Neuronal stem cell (in vitro differentiated cells): ENCODE data around the gene AHSA1.

Experiments used
- DNase-seq: peaks from one replicate; pipeline ENCODE4 v3.0.0-alpha.2; 2013; ENCODE audit warnings: low spot score
- H2AFZ ChIP-seq: one replicate; pipeline ENCODE4 v1.6.1; 2013; ENCODE audit warnings: mild to moderate bottlenecking, low read length, inconsistent platforms
- H2AK5ac ChIP-seq: 2 replicates; pipeline ENCODE4 v1.6.1; 2013; ENCODE audit warnings: low read depth, mild to moderate bottlenecking, inconsistent platforms, low read length, moderate library complexity, mixed read lengths
- H2BK120ac ChIP-seq: 2 replicates; pipeline ENCODE4 v1.6.1; 2013; ENCODE audit warnings: low read depth, mild to moderate bottlenecking, inconsistent platforms, low read length, moderate library complexity, mixed read lengths
- H2BK12ac ChIP-seq: one replicate; pipeline ENCODE4 v1.6.1; 2013; ENCODE audit warnings: low read length, inconsistent platforms
- H2BK15ac ChIP-seq: 2 replicates; pipeline ENCODE4 v1.6.1; 2013; ENCODE audit warnings: mild to moderate bottlenecking, low read length, inconsistent platforms, mixed read lengths
- H2BK5ac ChIP-seq: one replicate; pipeline ENCODE4 v1.6.1; 2013; ENCODE audit warnings: inconsistent platforms, mild to moderate bottlenecking, low read length, moderate library complexity
- H3K14ac ChIP-seq: one replicate; pipeline ENCODE4 v1.6.1; 2013; ENCODE audit warnings: low read length, inconsistent platforms
- H3K18ac ChIP-seq: 2 replicates; pipeline ENCODE4 v1.6.1; 2013; ENCODE audit warnings: low read length, inconsistent platforms
- H3K23ac ChIP-seq: 2 replicates; pipeline ENCODE4 v1.6.1; 2013; ENCODE audit warnings: low read depth, mild to moderate bottlenecking, mixed read lengths, low read length, inconsistent platforms; ENCODE audit not compliant: poor library complexity
- H3K27ac ChIP-seq: replicated peaks from 3 replicates; pipeline ENCODE4 v1.5.1; 2013; ENCODE audit warnings: low read length, inconsistent platforms
- H3K27me3 ChIP-seq, 3 experiments: 2 replicates each; pipeline ENCODE4 v1.6.1; 2013; ENCODE audit warnings: low read length in 3 of 3, mild to moderate bottlenecking in 2 of 3, inconsistent platforms in 1 of 3, low read depth in 1 of 3, mixed read lengths in 1 of 3, moderate library complexity in 1 of 3; ENCODE audit not compliant: control insufficient read depth in 3 of 3, insufficient read depth in 3 of 3
- H3K36me3 ChIP-seq, 2 donors: replicated peaks in 1 of 2; 2 replicates each; pipeline ENCODE4 v1.6.1; 2013; ENCODE audit warnings: low read length in 2 of 2; ENCODE audit not compliant: control insufficient read depth in 2 of 2, insufficient read depth in 2 of 2
- H3K4ac ChIP-seq: 2 replicates; pipeline ENCODE4 v1.6.1; 2013; ENCODE audit warnings: inconsistent platforms, mild to moderate bottlenecking, low read length, moderate library complexity
- H3K4me1 ChIP-seq, 2 donors: 1 replicate in 1 of 2; 2 replicates in 1 of 2; pipeline ENCODE4 v1.6.1; 2013; ENCODE audit warnings: low read length in 2 of 2, low read depth in 1 of 2; ENCODE audit not compliant: control insufficient read depth in 2 of 2, insufficient read depth in 1 of 2
- H3K4me2 ChIP-seq: one replicate; pipeline ENCODE4 v1.6.1; 2013; ENCODE audit warnings: mild to moderate bottlenecking, low read length, inconsistent platforms; ENCODE audit not compliant: insufficient read depth, poor library complexity, severe bottlenecking
- H3K4me3 ChIP-seq, 2 donors: 2 replicates each; pipeline ENCODE4 v1.5.1; 2013; ENCODE audit warnings: low read length in 2 of 2, mild to moderate bottlenecking in 2 of 2, inconsistent platforms in 1 of 2, moderate library complexity in 1 of 2
- H3K79me1 ChIP-seq: one replicate; pipeline ENCODE4 v1.6.1; 2013; ENCODE audit warnings: low read depth, mild to moderate bottlenecking, inconsistent platforms, low read length, moderate library complexity
- H3K9ac ChIP-seq: one replicate; pipeline ENCODE4 v1.6.1; 2013; ENCODE audit warnings: mild to moderate bottlenecking, low read depth, low read length, inconsistent platforms; ENCODE audit not compliant: poor library complexity
- H3K9me3 ChIP-seq, 2 donors: replicated peaks in 1 of 2; 2 replicates each; pipeline versions ENCODE3 to v1.6.1; 2013; ENCODE audit warnings: low read length in 2 of 2, mild to moderate bottlenecking in 2 of 2, inconsistent platforms in 1 of 2, low read depth in 1 of 2, mixed read lengths in 1 of 2, moderate library complexity in 1 of 2; ENCODE audit not compliant: control insufficient read depth in 2 of 2, insufficient read depth in 1 of 2
- H4K8ac ChIP-seq: one replicate; pipeline ENCODE4 v1.6.1; 2013; ENCODE audit warnings: low read depth, mild to moderate bottlenecking, inconsistent platforms, low read length, moderate library complexity
- H4K91ac ChIP-seq: one replicate; pipeline ENCODE4 v1.6.1; 2013; ENCODE audit warnings: low read length, low read depth, mild to moderate bottlenecking, inconsistent platforms; ENCODE audit not compliant: poor library complexity
- WGBS, 2 donors: extraction: QIAGEN DNeasy Blood & Tissue Kit; methylation state at CpG; one replicate each; pipeline ENCODE4 v1.1.7; 2013; ENCODE audit warnings: missing lambda C conversion rate in 2 of 2, mixed read lengths in 1 of 2; ENCODE audit not compliant: insufficient read length in 2 of 2, insufficient replicate concordance in 1 of 2; ENCODE audit errors: extremely low coverage in 2 of 2; 5-methylcytosine and 5-hydroxymethylcytosine counted together

AHSA1 gene

DNA sequence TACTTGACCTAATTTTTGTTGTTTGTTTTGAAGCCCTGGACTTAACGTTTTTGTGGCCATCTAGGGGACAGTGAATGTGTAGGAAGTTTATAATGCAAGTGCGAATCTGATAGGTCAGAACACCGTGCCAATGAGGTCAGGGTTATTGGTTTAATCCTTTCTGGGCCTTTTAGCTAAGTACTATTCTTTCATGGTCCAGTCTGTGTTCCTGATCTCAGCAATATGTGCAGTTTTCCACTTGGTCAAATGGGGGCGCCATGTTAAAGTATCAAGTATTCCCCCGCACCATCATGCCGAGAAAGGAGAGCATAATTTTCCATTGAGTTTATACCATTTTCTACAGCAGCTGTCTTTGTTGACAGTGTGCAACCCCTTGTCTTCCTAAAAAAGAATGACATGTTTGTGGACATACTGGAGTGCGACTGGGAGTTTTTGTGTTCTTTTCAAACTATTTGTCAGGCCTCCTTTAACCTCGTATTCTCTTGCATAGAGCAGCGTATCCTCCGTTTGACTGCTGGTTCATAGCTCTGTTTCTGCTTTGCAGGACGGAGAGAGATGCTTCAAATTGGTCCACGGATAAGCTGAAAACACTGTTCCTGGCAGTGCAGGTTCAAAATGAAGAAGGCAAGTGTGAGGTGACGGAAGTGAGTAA is 1.3 kb downstream of the AHSA1 start:
- no peak overlapping the region for H4K91ac ChIP-seq
- H2BK15ac ChIP-seq: no peak overlapping the region
- no peak overlapping the region for H3K23ac ChIP-seq
- DNase-seq: peak; percentile 74
- no peak overlapping the region for H3K18ac ChIP-seq
- H2BK120ac ChIP-seq: no peak overlapping the region
- no peak overlapping the region for H3K4ac ChIP-seq
- H3K9me3 ChIP-seq: no peaks in the 10 kb centered on the region
- no peak overlapping the region for H3K14ac ChIP-seq
- no peaks in the 10 kb centered on the region for H3K27me3 ChIP-seq
- H3K27ac ChIP-seq: no peak overlapping the region
- no peak overlapping the region for H2BK5ac ChIP-seq
- no CpG with 5 or more reads among the region's 13 CpGs for WGBS, 2 donors
- H2AFZ ChIP-seq: no peak overlapping the region
- peak overlapping the region; percentile 67 to 71 for H3K4me3 ChIP-seq
- peaks cover 2 to 6% of the 10 kb centered on the region in 2 donors for H3K4me1 ChIP-seq
- peak overlapping the region; percentile 53 for H3K4me2 ChIP-seq
- peaks cover 32 to 48% of the 10 kb centered on the region in 2 donors for H3K36me3 ChIP-seq
- H4K8ac ChIP-seq: no peak overlapping the region
- H2BK12ac ChIP-seq: no peak overlapping the region
- no peak overlapping the region for H2AK5ac ChIP-seq
- peaks cover 9% of the 10 kb centered on the region for H3K79me1 ChIP-seq
- no peak overlapping the region for H3K9ac ChIP-seq

DNA sequence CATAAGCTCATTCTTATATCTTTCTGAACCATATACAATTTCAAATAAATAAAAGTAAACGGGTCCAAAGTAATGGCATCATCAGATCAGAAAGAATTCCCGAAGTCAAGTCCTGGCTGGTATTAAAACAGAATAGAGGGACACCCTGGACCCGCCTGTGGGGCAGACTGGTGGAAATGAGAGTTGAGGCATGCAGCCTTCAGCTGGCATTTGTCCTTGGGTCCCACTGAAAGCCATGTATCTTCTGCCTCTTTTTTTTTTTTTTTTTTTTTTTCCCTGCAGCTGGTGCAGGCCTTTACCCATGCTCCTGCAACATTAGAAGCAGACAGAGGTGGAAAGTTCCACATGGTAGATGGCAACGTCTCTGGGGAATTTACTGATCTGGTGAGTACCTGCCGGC is 9.9 kb downstream of the AHSA1 start:
- H2BK5ac ChIP-seq: no peak overlapping the region
- no peak overlapping the region for H2BK120ac ChIP-seq
- no peak overlapping the region for H3K4ac ChIP-seq
- H3K18ac ChIP-seq: no peak overlapping the region
- no peak overlapping the region for H2AK5ac ChIP-seq
- no peak overlapping the region for H4K91ac ChIP-seq
- no peak overlapping the region for H2BK15ac ChIP-seq
- peaks cover 39 to 70% of the 10 kb centered on the region in 2 donors for H3K36me3 ChIP-seq
- no peak overlapping the region for H3K4me2 ChIP-seq
- H3K79me1 ChIP-seq: no peaks in the 10 kb centered on the region
- H3K27me3 ChIP-seq: peaks cover 0 to 3% (median 0%) of the 10 kb centered on the region in 3 experiments
- H3K14ac ChIP-seq: no peak overlapping the region
- H3K4me3 ChIP-seq: no peak overlapping the region
- no peak overlapping the region for H2BK12ac ChIP-seq
- no peak overlapping the region for H2AFZ ChIP-seq
- no peak overlapping the region for H4K8ac ChIP-seq
- no peaks in the 10 kb centered on the region for H3K9me3 ChIP-seq
- WGBS, 2 donors: no CpG with 5 or more reads among the region's 5 CpGs
- DNase-seq: no peak
- H3K23ac ChIP-seq: no peak overlapping the region
- no peak overlapping the region for H3K27ac ChIP-seq
- H3K9ac ChIP-seq: no peak overlapping the region
- peaks cover 0 to 3% of the 10 kb centered on the region in 2 donors for H3K4me1 ChIP-seq

DNA sequence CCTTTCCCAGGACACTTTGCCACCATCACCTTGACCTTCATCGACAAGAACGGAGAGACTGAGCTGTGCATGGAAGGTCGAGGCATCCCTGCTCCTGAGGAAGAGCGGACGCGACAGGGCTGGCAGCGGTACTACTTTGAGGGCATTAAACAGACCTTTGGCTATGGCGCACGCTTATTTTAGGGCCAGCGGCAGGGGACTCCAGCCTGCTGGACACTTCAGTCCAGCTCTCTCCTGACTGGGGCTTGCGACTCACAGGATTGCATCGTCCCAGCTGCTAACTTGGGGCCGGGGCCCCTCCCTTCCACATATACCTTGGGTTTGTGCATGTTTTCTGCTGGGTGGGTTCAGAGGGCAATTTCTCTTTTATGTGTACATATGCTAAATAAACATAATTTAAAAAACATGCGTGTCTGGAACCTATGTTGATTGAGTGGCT is 11.2 kb downstream of the AHSA1 start:
- peaks cover 32 to 57% of the 10 kb centered on the region in 2 donors for H3K36me3 ChIP-seq
- H3K23ac ChIP-seq: no peak overlapping the region
- H4K91ac ChIP-seq: no peak overlapping the region
- no peak overlapping the region for H3K18ac ChIP-seq
- no CpG with 5 or more reads among the region's 14 CpGs for WGBS, 2 donors
- H3K27ac ChIP-seq: no peak overlapping the region
- no peak overlapping the region for H3K4me2 ChIP-seq
- H2BK5ac ChIP-seq: no peak overlapping the region
- H2BK15ac ChIP-seq: no peak overlapping the region
- H3K14ac ChIP-seq: no peak overlapping the region
- peaks cover 0 to 6% (median 0%) of the 10 kb centered on the region in 3 experiments for H3K27me3 ChIP-seq
- H3K4ac ChIP-seq: no peak overlapping the region
- no peak overlapping the region for H2BK12ac ChIP-seq
- no peak overlapping the region for H2AFZ ChIP-seq
- H4K8ac ChIP-seq: no peak overlapping the region
- peaks cover 0 to 4% of the 10 kb centered on the region in 2 donors for H3K4me1 ChIP-seq
- H3K79me1 ChIP-seq: no peaks in the 10 kb centered on the region
- H2AK5ac ChIP-seq: no peak overlapping the region
- no peak overlapping the region for H2BK120ac ChIP-seq
- peak overlapping the region in 1 of 2 donors; percentile 46 for H3K4me3 ChIP-seq
- H3K9ac ChIP-seq: no peak overlapping the region
- no peak for DNase-seq
- no peaks in the 10 kb centered on the region for H3K9me3 ChIP-seq

DNA sequence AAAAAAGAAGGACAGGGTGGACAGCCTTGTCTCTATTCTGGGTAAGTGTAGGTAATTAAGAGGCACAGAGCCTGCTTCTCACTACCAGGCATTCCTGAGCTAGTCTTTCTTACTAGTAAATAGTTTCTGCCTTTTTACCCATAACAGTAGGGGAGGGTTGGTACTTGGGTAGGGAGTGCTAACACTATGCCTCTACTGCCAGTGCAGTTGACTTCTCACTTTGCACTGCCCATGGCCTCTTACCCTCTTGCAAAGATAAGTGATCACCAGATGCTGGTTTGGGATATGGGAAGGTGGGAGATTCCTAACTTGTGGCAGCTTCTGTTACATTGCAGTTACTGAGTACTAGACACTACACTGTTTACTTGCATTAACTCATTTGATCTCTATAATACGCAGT is 11.6 kb downstream of the AHSA1 start:
- no peak overlapping the region for H3K23ac ChIP-seq

More for the DNA sequence above, 11.6 kb downstream of the AHSA1 start:
- Histone ChIP-seq H2AK5ac (no peak overlapping the region), H4K8ac (no peak overlapping the region), H2AFZ (no peak overlapping the region), H2BK5ac (no peak overlapping the region), H3K4me1 (peaks cover 0 to 4% of the 10 kb centered on the region in 2 donors), H3K4ac (no peak overlapping the region), H3K79me1 (no peaks in the 10 kb centered on the region), H3K14ac (no peak overlapping the region), H2BK12ac (no peak overlapping the region), H3K36me3 (peaks cover 29 to 53% of the 10 kb centered on the region in 2 donors), H3K9me3 (no peaks in the 10 kb centered on the region), H4K91ac (no peak overlapping the region), H3K9ac (no peak overlapping the region), H3K27me3 (peaks cover 0 to 9% (median 0%) of the 10 kb centered on the region in 3 experiments), H3K27ac (no peak overlapping the region), H3K4me3 (no peak overlapping the region), H2BK120ac (no peak overlapping the region), H3K4me2 (no peak overlapping the region), H2BK15ac (no peak overlapping the region), H3K18ac (no peak overlapping the region)
- WGBS, 2 donors: no CpG with 5 or more reads among the region's 1 CpG
- DNase-seq: no peak
